Esophagus squamous epithelium (tissue), 5 donors: ENCODE results near the gene LILRA5. TPM values are rescaled to one million over a fixed set of nuclear protein-coding genes. Genes with fewer than 3 reads are reported as not detected.

Experiments used
- DNase-seq: peaks from one replicate; lab custom pipeline; 2025; lab: John Stamatoyannopoulos, UW
- H3K27ac ChIP-seq, 4 donors: fragments of 200-600 bp; sonication (generic); one replicate each; pipeline ENCODE4 v1.5.1; 2016 to 2019; ENCODE audit warnings: mild to moderate bottlenecking in 1 of 4
- H3K27me3 ChIP-seq, 4 donors: fragments of 200-600 bp; sonication (generic); 1 replicate in 3 of 4; 2 replicates in 1 of 4; pipeline versions ENCODE4 v1.5.1 to v1.6.0; 2017 to 2021; ENCODE audit warnings: antibody characterized with exemption in 1 of 4
- H3K36me3 ChIP-seq, 3 donors: fragments of 200-600 bp; sonication (generic); one replicate each; pipeline ENCODE4 v1.5.1; 2016 to 2019
- H3K4me1 ChIP-seq, 3 donors: fragments of 200-600 bp; sonication (generic); one replicate each; pipeline ENCODE4 v1.5.1; 2017 to 2019
- H3K4me3 ChIP-seq, 4 donors: fragments of 200-600 bp; sonication (generic); 1 replicate in 3 of 4; 2 replicates in 1 of 4; pipeline ENCODE4 v1.5.1; 2016 to 2019; ENCODE audit warnings: mild to moderate bottlenecking in 2 of 4, moderate library complexity in 1 of 4
- H3K9me3 ChIP-seq, 3 donors: fragments of 200-600 bp; sonication (generic); one replicate each; pipeline ENCODE4 v1.5.1; 2016 to 2019
- CTCF ChIP-seq, 6 experiments: fragments of 450-650 bp in 4 of 6; fragments of 200-600 bp in 2 of 6; sonication (generic) in 2 of 6; IDR thresholded peaks; one replicate each; pipeline ENCODE4 v1.5.1; 2016 to 2019; ENCODE audit warnings: antibody characterized with exemption in 6 of 6, mild to moderate bottlenecking in 4 of 6, moderate library complexity in 4 of 6
- POLR2A ChIP-seq, 4 donors: fragments of 450-650 bp; IDR thresholded peaks; one replicate each; pipeline ENCODE4 v1.6.1; 2017; ENCODE audit warnings: antibody characterized with exemption in 4 of 4, mild to moderate bottlenecking in 4 of 4, moderate library complexity in 3 of 4
- WGBS, 2 donors: methylation state at CpG; one replicate each; pipeline ENCODE4 v1.1.5; 2018; 5-methylcytosine and 5-hydroxymethylcytosine counted together
- intact Hi-C: fragments of 100-400 bp; cut with DNase I; formaldehyde crosslinking; loops from one replicate; pipeline ENCODE4 v1.15.0; 2022
- total RNA-seq, 4 donors: library from RNA; depleted of rRNA; stranded (reverse); fragments of >200 nt; gene quantifications; one replicate each; pipeline ENCODE4 v1.1.0, GENCODE V29; 2016
- donor health status: DM: yes; HTN: yes; CAD: no.

Gene LILRA5
- total RNA-seq, 4 donors from 2014 or later, result 0.38 to 1.4 (median 0.70) TPM; not detected in 1

- Histone ChIP-seq H3K4me3 (no peak overlapping the region), H3K27me3 (peaks cover 0 to 38% (median 0%) of the 10 kb centered on the region in 4 donors), H3K36me3 (no peaks in the 10 kb centered on the region), H3K27ac (no peak overlapping the region), H3K4me1 (no peaks in the 10 kb centered on the region), H3K9me3 (no peaks in the 10 kb centered on the region)
- WGBS, 2 donors, result 62 to 63% methylated on average over 9 to 12 of the region's 12 CpGs
- TF ChIP-seq CTCF (IDR thresholded peaks at IDR 0.05) (no peak), POLR2A (IDR thresholded peaks at IDR 0.05) (no peak)
- DNase-seq, result no peak
- intact Hi-C loops, result no loop called here
Observed at GRCh38 chr19:54309811-54310210, 3.2 kb downstream of the LILRA5 start.

GRCh38 chr19:54307389-54308020 is 5.5 kb downstream of the LILRA5 start:
- WGBS, 2 donors, result 84 to 87% methylated on average over 5 of the region's 5 CpGs
- TF ChIP-seq CTCF (IDR thresholded peaks at IDR 0.05) (no peak), POLR2A (IDR thresholded peaks at IDR 0.05) (no peak)
- Histone ChIP-seq H3K27ac (no peak overlapping the region), H3K4me1 (no peaks in the 10 kb centered on the region), H3K27me3 (peaks cover 0 to 29% (median 0%) of the 10 kb centered on the region in 4 donors), H3K9me3 (no peaks in the 10 kb centered on the region), H3K4me3 (no peak overlapping the region), H3K36me3 (no peaks in the 10 kb centered on the region)
- intact Hi-C loops, result no loop called here
- no peak for DNase-seq

- Histone ChIP-seq H3K27ac (no peak overlapping the region), H3K4me1 (no peaks in the 10 kb centered on the region), H3K9me3 (no peaks in the 10 kb centered on the region), H3K27me3 (peaks cover 0 to 17% (median 0%) of the 10 kb centered on the region in 4 donors), H3K36me3 (no peaks in the 10 kb centered on the region), H3K4me3 (no peak overlapping the region)
- DNase-seq, result no peak
- whole genome bisulfite sequencing, 2 donors, result 67% methylated on average over 1 of the region's 1 CpG; no CpG with 5 or more reads in 1 of the 2 donors
- intact Hi-C loops, result no loop called here
- TF ChIP-seq CTCF (IDR thresholded peaks at IDR 0.05), result no peak
- TF ChIP-seq POLR2A (IDR thresholded peaks at IDR 0.05), result no peak
Observed at GRCh38 chr19:54305141-54305540, 7.8 kb downstream of the LILRA5 start.

GRCh38 chr19:54302257-54302656 is 10.7 kb downstream of the LILRA5 start:
- Histone ChIP-seq H3K27me3 (peaks cover 0 to 31% (median 0%) of the 10 kb centered on the region in 4 donors), H3K4me3 (no peak overlapping the region), H3K4me1 (no peaks in the 10 kb centered on the region), H3K9me3 (no peaks in the 10 kb centered on the region), H3K36me3 (no peaks in the 10 kb centered on the region), H3K27ac (no peak overlapping the region)
- TF ChIP-seq CTCF (IDR thresholded peaks at IDR 0.05), result no peak
- no peak for TF ChIP-seq POLR2A (IDR thresholded peaks at IDR 0.05)
- no peak for DNase-seq
- WGBS, 2 donors, result 40 to 77% methylated on average over 3 to 4 of the region's 4 CpGs
- intact Hi-C loops, result no loop called here

GRCh38 chr19:54299515-54299914 is 13.5 kb downstream of the LILRA5 start:
- H3K36me3 ChIP-seq, result no peaks in the 10 kb centered on the region
- no peak overlapping the region for H3K4me3 ChIP-seq
- WGBS, 2 donors, result 84 to 87% methylated on average over 1 to 5 of the region's 5 CpGs
- H3K27me3 ChIP-seq, result peaks cover 0 to 28% (median 0%) of the 10 kb centered on the region in 4 donors
- intact Hi-C loops, result no loop called here
- DNase-seq, result no peak
- no peaks in the 10 kb centered on the region for H3K4me1 ChIP-seq
- no peak for TF ChIP-seq CTCF (IDR thresholded peaks at IDR 0.05)
- no peak for TF ChIP-seq POLR2A (IDR thresholded peaks at IDR 0.05)
- H3K9me3 ChIP-seq, result no peaks in the 10 kb centered on the region
- no peak overlapping the region for H3K27ac ChIP-seq
